K562 (cell line): ENCODE measurements around the gene IKZF3. TPM values are rescaled to one million over a fixed set of nuclear protein-coding genes. Genes with fewer than 3 reads are reported as not detected.

Experiments used
- ATAC-seq: fragments of 200-7000 bp; cut with Tn5 transposase; 3 replicates; pipeline ENCODE4 v1.9.1; 2020; ENCODE audit warnings: moderate library complexity
- BruUV-seq: library from RNA; stranded (reverse); fragments of 400-500 nt; replicated peaks from 2 replicates; lab custom pipeline; 2021; lab: Mats Ljungman, UMichigan
- CTCF ChIA-PET: fragments of 300-600 bp; formaldehyde crosslinking; extraction: SDS; loops from one replicate; lab custom pipeline; 2021; ENCODE audit warnings: low intra/inter-chr PET ratio; lab: Yijun Ruan, JAX
- POLR2A ChIA-PET: fragments of 300-600, 350-650 bp; sonication (Branson Sonifier 250); formaldehyde crosslinking; extraction: SDS; loops from one replicate; lab custom pipeline; 2021; ENCODE audit warnings: antibody characterized with exemption, inconsistent platforms; lab: Yijun Ruan, JAX
- DNase-seq, 4 experiments: peaks; one replicate each; pipeline versions ENCODE4 v3.0.0 to v3.0.0-alpha.2; 2011 to 2018; ENCODE audit warnings: low spot score in 3 of 4, mixed read lengths in 3 of 4; ENCODE audit errors: extremely low read depth in 1 of 4
- FAIRE-seq: peaks from 2 replicates; lab custom pipeline; 2011; peaks lifted over from hg19 to GRCh38; lab: Jason Lieb, UNC
- H2AFZ ChIP-seq: 2 replicates; pipeline ENCODE4 v1.6.0; 2011; ENCODE audit warnings: low read depth, low read length, control low read depth, inconsistent platforms
- H3K27ac ChIP-seq: fragments of 200-600 bp; 3 replicates; pipeline ENCODE4 v1.8.0; 2011; ENCODE audit warnings: low read depth, mild to moderate bottlenecking, control low read depth, inconsistent platforms, low read length, moderate library complexity, mixed read lengths; ENCODE audit errors: extremely low read depth
- H3K27me3 ChIP-seq, 2 experiments: fragments of 300-600 bp in 1 of 2; 2 replicates in 1 of 2; 3 replicates in 1 of 2; pipeline versions ENCODE4 v1.6.0 to v1.8.0; 2011; ENCODE audit warnings: inconsistent platforms in 2 of 2, low read length in 2 of 2, mild to moderate bottlenecking in 1 of 2, mixed read lengths in 1 of 2, moderate library complexity in 1 of 2; ENCODE audit not compliant: control insufficient read depth in 2 of 2, insufficient read depth in 2 of 2
- H3K36me3 ChIP-seq: fragments of 300-600 bp; 3 replicates; pipeline ENCODE4 v1.8.0; 2011; ENCODE audit warnings: mild to moderate bottlenecking, low read length, inconsistent platforms; ENCODE audit not compliant: control insufficient read depth, insufficient read depth
- H3K4me1 ChIP-seq, 2 experiments: fragments of 200-600 bp in 1 of 2; replicated peaks in 1 of 2; 2 replicates in 1 of 2; 3 replicates in 1 of 2; pipeline versions ENCODE4 v1.5.1 to v1.8.0; 2011; ENCODE audit warnings: inconsistent platforms in 2 of 2, low read length in 2 of 2, mild to moderate bottlenecking in 1 of 2, mixed read lengths in 1 of 2, moderate library complexity in 1 of 2; ENCODE audit not compliant: control insufficient read depth in 2 of 2, insufficient read depth in 2 of 2
- H3K4me2 ChIP-seq: 2 replicates; pipeline ENCODE4 v1.6.1; 2011; ENCODE audit warnings: low read length, control low read depth, inconsistent platforms, mixed read lengths; ENCODE audit not compliant: insufficient read depth
- H3K4me3 ChIP-seq: fragments of 200-600 bp; sonication (generic), shearing (Covaris generic); 2 replicates; pipeline ENCODE4 v1.5.1; 2016; ENCODE audit warnings: control low read depth, inconsistent platforms
- H3K79me2 ChIP-seq: fragments of 200-600 bp; 3 replicates; pipeline ENCODE4 v1.8.0; 2011; ENCODE audit warnings: low read length, inconsistent platforms; ENCODE audit not compliant: control insufficient read depth, insufficient read depth
- H3K9ac ChIP-seq, 2 experiments: 2 replicates each; pipeline versions ENCODE4 v1.6.0 to v1.6.1; 2011; ENCODE audit warnings: low read depth in 2 of 2, low read length in 2 of 2, control low read depth in 1 of 2, inconsistent platforms in 1 of 2, mild to moderate bottlenecking in 1 of 2, mixed read lengths in 1 of 2; ENCODE audit not compliant: insufficient read depth in 1 of 2
- H3K9me1 ChIP-seq: one replicate; pipeline ENCODE4 v1.6.0; 2011; ENCODE audit warnings: inconsistent platforms, mild to moderate bottlenecking, low read length, moderate library complexity; ENCODE audit not compliant: control insufficient read depth, insufficient read depth
- H3K9me3 ChIP-seq: replicated peaks from 2 replicates; pipeline ENCODE4 v1.5.1; 2011; ENCODE audit warnings: low read depth, low read length, inconsistent platforms; ENCODE audit not compliant: control insufficient read depth, insufficient read depth
- H4K20me1 ChIP-seq: replicated peaks from 2 replicates; pipeline ENCODE4 v1.6.1; 2011; ENCODE audit warnings: low read length, inconsistent platforms, mixed read lengths; ENCODE audit not compliant: control insufficient read depth, insufficient read depth
- ESRRA ChIP-seq: fragments of 450-650 bp; IDR thresholded peaks from 2 replicates; pipeline ENCODE4 v1.6.1; 2014; ENCODE audit warnings: low read depth, mild to moderate bottlenecking, moderate library complexity, borderline replicate concordance
- FOXJ2 ChIP-seq: fragments of 200-800 bp; sonication (Bioruptor generic); IDR thresholded peaks from 2 replicates; pipeline ENCODE4 v1.6.1; 2016; ENCODE audit warnings: missing genetic modification characterization, missing compliant biosample characterization
- GABPA ChIP-seq: fragments of 200-800 bp; sonication (Bioruptor generic); conservative IDR thresholded peaks from 2 replicates; pipeline ENCODE4 v1.6.1; 2016; ENCODE audit warnings: low read depth, missing genetic modification characterization, missing compliant biosample characterization
- GTF2F1 ChIP-seq: IDR thresholded peaks from 2 replicates; pipeline ENCODE4 v1.6.1; 2011; ENCODE audit warnings: low read depth, low read length, improper control_type of control experiment
- KDM1A ChIP-seq, 2 experiments: fragments of 450-650 bp; IDR thresholded peaks; 2 replicates each; pipeline ENCODE4 v1.6.1; 2016; ENCODE audit warnings: mild to moderate bottlenecking in 2 of 2
- MCM2 ChIP-seq: fragments of 450-650 bp; IDR thresholded peaks from 2 replicates; pipeline ENCODE4 v1.6.1; 2017; ENCODE audit warnings: low read depth, mild to moderate bottlenecking
- SNIP1 ChIP-seq: fragments of 450-650 bp; IDR thresholded peaks from 2 replicates; pipeline ENCODE4 v1.7.1; 2017; ENCODE audit warnings: low read depth, mild to moderate bottlenecking
- ZFP30 ChIP-seq: fragments of 250-450 bp; sonication (Bioruptor Pico); IDR thresholded peaks from 2 replicates; pipeline ENCODE4 v1.8.0; 2022; ENCODE audit warnings: moderate library complexity, mild to moderate bottlenecking, inconsistent platforms, borderline replicate concordance
- ZNF224 ChIP-seq: sonication (generic); formaldehyde crosslinking; IDR thresholded peaks from 2 replicates; pipeline ENCODE4 v1.8.0; 2022; ENCODE audit warnings: mild to moderate bottlenecking, missing genetic modification reagents
- ZNF408 ChIP-seq: fragments of 250-450 bp; sonication (Bioruptor Pico); IDR thresholded peaks from 2 replicates; pipeline ENCODE4 v1.4.0; 2020; ENCODE audit warnings: low read depth, mild to moderate bottlenecking, moderate library complexity
- WGBS: fragments of 100-300 bp; shearing (Covaris generic); methylation state at CpG from one replicate; pipeline ENCODE4 v1.1.6; 2016; ENCODE audit warnings: low coverage, mixed read lengths; ENCODE audit not compliant: insufficient coverage; ENCODE audit errors: missing lambda C conversion rate; 5-methylcytosine and 5-hydroxymethylcytosine counted together
- in situ Hi-C: fragments of 300-500 bp; cut with MboI; formaldehyde crosslinking; loops from 4 replicates; pipeline ENCODE4 v1.15.0; 2018; ENCODE audit warnings: inconsistent platforms, mixed read lengths
- intact Hi-C: fragments of 100-400 bp; cut with micrococcal nuclease; formaldehyde crosslinking; loops from 2 replicates; pipeline ENCODE4 v1.14.2; 2022
- polyA plus RNA-seq, 8 experiments: library from polyadenylated mRNA; depleted of rRNA in 4 of 8; stranded (reverse) in 5 of 8; unstranded in 3 of 8; fragments of >200 nt; fragmentation: Nextera tagmentation in 2 of 8; fragmentation: Illumina TruSeq in 1 of 8; extraction: Ambion mirVana in 2 of 8; extraction: Trizol in 1 of 8; gene quantifications; 2 replicates each; pipeline versions ENCODE4 v1.2.1 to v1.2.3, GENCODE V29; 2011 to 2014; ENCODE audit warnings: inconsistent platforms in 1 of 8, missing spikeins in 1 of 8
- total RNA-seq, 7 experiments: library from RNA; depleted of rRNA in 6 of 7; stranded (reverse); fragments of >200 nt in 6 of 7; fragmentation: Illumina TruSeq in 2 of 7; extraction: Trizol in 2 of 7; gene quantifications; 2 replicates each; pipeline versions ENCODE4 v1.2.1 to v1.2.3, GENCODE V29; 2011 to 2021; ENCODE audit warnings: low replicate concordance in 1 of 7
- TF ChIP-seq, protein P1 (sequence below): fragments of 450-650 bp; conservative IDR thresholded peaks from 2 replicates; pipeline ENCODE4 v1.6.1; 2016; ENCODE audit warnings: missing genetic modification characterization, low read depth, mild to moderate bottlenecking, missing compliant biosample characterization, moderate library complexity

IKZF3 gene
- total and polyA plus RNA-seq, 9 of the 15 experiments (the other 6 are each of a cell fraction or from before 2014, with no cell fraction given): 0.06 to 1.6 (median 0.62) TPM

DNA sequence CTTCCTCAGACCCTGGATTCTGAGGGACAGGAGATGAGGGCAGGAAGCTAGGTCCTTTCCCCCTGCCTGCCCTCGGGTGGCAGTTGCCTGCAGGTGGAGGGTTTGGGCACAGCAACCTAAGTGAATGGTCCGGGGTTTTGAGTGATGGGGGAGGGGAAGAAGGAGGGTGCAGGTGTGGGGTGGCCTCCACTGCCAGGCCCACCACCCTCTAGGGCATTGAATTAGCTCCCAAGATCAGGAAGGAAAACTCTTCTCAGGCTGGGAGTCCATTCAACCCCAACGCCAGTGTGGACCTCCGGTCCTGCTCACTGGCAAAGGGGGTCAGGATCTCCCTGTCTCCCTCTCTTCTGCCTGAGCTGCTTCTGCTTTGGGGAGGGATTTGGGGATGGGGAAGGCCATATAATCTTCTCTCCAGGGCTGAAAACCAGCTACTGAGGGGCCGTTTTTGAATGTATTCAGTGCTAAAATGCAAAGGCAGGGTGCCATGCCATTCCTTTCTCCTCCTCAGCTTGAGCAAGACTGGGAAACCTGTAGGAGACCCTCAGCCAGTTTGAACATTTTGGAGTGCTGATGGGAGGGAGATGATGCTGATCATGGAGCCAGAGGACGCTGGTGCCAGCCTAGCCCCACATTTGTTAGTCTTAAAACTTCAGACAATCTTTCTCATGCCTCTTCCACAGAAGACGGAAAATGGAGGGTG, 107.6 kb downstream of the IKZF3 start:
- DNase-seq (no peak), FAIRE-seq (no peak), ATAC-seq (no peak)
- 0 out of 2 replicates have a peak overlapping the region, but pooled peaks have one; percentile 23 for H2AFZ ChIP-seq
- peak overlapping the region in 1 of 2 experiments; percentile 55; a peak in 1 of 4 replicates for H3K9ac ChIP-seq
- H3K27ac ChIP-seq: no peak overlapping the region
- no TSS peak for BruUV-seq
- no peak overlapping the region for H3K4me2 ChIP-seq
- no peaks in the 10 kb centered on the region for H3K36me3 ChIP-seq
- H3K27me3 ChIP-seq: peaks cover 7 to 13% of the 10 kb centered on the region in 2 experiments; a peak in 3 of 5 replicates
- intact Hi-C loops (no loop called here), in situ Hi-C loops (loop anchor here (5.0 kb wide), 1 partner anchor 134 kb away; no protein-coding TSS in a partner anchor)
- H3K4me3 ChIP-seq: no peak overlapping the region
- TF ChIP-seq GABPA: no peak
- no peak for TF ChIP-seq ZNF224
- no peak for TF ChIP-seq GTF2F1
- TF ChIP-seq KDM1A (IDR thresholded peaks at IDR 0.05): no peak
- no peak for TF ChIP-seq ZNF408 (CRISPR knock-in tag)
- TF ChIP-seq, protein P1, sequence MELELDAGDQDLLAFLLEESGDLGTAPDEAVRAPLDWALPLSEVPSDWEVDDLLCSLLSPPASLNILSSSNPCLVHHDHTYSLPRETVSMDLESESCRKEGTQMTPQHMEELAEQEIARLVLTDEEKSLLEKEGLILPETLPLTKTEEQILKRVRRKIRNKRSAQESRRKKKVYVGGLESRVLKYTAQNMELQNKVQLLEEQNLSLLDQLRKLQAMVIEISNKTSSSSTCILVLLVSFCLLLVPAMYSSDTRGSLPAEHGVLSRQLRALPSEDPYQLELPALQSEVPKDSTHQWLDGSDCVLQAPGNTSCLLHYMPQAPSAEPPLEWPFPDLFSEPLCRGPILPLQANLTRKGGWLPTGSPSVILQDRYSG (tag): no peak
- TF ChIP-seq FOXJ2 (tag): no peak
- TF ChIP-seq ESRRA: no peak
- TF ChIP-seq SNIP1: no peak
- no peak for TF ChIP-seq ZFP30 (CRISPR knock-in tag)
- no peak for TF ChIP-seq MCM2
- CTCF ChIA-PET: interaction anchor here (6.1 kb wide), 1 partner anchor 135 kb away, joined by 118 read pairs; no protein-coding TSS in a partner anchor
- no peaks in the 10 kb centered on the region for H4K20me1 ChIP-seq
- peaks cover 9 to 34% of the 10 kb centered on the region in 2 experiments; a peak in 4 of 5 replicates for H3K4me1 ChIP-seq
- no peaks in the 10 kb centered on the region for H3K9me1 ChIP-seq
- no peaks in the 10 kb centered on the region for H3K79me2 ChIP-seq
- WGBS: 25% methylated on average over 7 of the region's 7 CpGs
- POLR2A ChIA-PET: interaction anchor here (0.5 to 0.7 kb wide), 2 partner anchors 16 to 24 kb away, joined by 3 read pairs; no protein-coding TSS in a partner anchor
- H3K9me3 ChIP-seq: no peaks in the 10 kb centered on the region
